GM10847 (cell line): ENCODE measurements around the gene KAT2A.

Experiments
- POLR2A ChIP-seq: IDR thresholded peaks from 2 replicates; pipeline ENCODE4 v1.6.1; 2011; ENCODE audit not compliant: insufficient read length; ENCODE audit errors: extremely low read depth

The KAT2A gene

DNA sequence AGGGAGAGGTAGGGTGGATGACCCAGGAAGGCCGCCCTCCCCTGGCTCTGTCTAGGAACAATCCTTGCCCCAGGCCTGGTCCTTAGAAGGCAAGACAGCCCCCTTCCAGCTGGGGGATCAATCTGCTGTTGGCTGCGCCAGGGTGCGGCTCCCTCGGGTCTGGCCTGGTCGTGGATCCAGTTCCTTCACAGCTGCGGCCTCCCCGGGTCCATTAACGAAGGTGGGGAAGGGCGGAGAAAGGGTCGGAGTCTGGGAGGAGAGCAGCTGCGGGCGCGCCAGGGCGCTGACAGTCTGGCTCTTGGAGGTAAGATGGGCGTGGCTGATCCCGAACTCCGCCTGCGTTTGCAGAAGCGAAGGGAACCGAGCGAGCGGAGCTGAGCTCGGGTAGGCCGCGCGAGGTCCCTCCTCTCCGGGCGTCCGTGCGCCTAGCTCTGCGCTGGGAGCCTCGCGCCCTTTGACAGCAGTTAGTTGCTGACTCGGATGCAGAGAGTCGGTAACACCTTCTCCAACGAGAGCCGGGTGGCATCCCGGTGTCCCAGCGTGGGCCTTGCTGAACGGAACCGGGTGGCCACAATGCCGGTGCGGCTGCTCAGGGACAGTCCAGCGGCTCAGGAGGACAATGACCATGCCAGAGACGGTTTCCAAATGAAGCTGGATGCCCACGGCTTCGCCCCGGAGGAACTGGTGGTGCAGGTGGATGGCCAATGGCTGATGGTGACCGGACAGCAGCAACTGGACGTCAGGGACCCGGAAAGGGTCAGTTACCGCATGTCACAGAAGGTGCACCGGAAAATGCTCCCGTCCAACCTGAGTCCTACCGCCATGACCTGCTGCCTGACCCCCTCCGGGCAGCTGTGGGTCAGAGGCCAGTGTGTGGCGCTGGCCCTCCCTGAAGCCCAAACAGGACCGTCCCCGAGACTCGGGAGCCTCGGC, 1.5 kb upstream of the KAT2A start, which contains the start of gene HSPB9:
Gene HSPB9 (plus strand): TSS at position 434 of the 933 bp plus-strand sequence. CDS start 47 bp downstream, at position 481.
- no peak for TF ChIP-seq POLR2A

- TF ChIP-seq POLR2A, result no peak
These were observed 902 bp downstream of the KAT2A start for GRCh38 chr17:42120161-42120769.

- TF ChIP-seq POLR2A, result no peak
These were observed 1.9 kb downstream of the KAT2A start for GRCh38 chr17:42119301-42119700.

GRCh38 chr17:42118545-42118944, 2.6 kb downstream of the KAT2A start:
- TF ChIP-seq POLR2A, result no peak

DNA sequence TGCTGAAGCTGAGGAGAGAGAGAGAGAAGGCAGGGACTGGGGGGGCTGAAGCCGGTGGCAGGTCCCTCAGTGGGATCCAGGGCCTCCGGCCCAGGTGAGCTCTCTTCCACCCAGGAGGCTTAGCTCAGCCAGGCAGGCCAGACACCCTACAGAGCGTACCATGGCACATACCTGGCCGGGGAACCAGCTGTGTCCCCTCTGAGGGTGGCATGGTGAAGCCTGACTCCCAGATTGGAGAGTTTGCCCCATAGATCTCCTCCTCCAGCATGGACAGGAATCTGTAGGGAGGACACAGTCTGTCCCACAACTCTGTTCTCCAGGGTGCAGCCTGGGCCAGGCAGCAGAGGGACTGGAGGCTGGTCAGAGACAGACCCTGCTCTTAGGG, 3.0 kb downstream of the KAT2A start:
- no peak for TF ChIP-seq POLR2A

DNA sequence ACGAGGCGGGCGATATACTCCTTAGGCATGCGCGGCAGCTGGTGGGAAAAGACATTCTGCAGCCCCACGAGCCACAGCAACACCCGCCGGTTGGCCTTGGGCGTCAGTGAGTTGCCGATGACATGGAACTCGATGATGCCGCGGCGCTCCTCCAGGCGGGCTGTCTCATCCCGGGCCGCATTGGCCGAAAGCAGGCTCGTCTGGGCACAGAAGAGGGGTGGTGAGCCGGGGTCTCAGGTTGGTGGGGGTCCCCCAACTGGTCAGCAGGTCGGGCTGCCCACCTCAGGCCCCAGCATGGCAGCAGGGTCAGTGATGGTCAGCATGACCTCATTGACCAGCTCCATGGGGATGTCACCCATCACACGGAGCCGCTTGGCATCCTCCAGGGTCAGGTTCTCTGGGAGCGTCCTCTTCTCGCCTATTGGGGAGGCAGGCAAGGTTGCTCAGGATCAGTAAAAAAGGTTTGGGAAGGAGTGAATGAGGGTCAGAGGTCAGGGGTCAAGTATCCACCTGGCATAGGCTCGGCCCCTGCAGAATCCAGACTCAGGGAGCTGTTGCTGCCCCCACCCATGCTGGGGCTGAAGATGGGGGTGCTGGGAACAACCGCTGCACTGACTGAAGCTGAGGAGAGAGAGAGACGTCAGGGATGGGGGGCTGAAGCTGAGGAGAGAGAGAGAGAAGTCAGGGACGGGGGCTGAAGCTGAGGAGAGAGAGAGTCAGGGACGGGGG, 3.6 kb downstream of the KAT2A start:
- no peak for TF ChIP-seq POLR2A

GRCh38 chr17:42116705-42117396, 4.3 kb downstream of the KAT2A start:
- no peak for TF ChIP-seq POLR2A

- TF ChIP-seq POLR2A, result no peak
These were observed 7.0 kb downstream of the KAT2A start for GRCh38 chr17:42114118-42114517.

DNA sequence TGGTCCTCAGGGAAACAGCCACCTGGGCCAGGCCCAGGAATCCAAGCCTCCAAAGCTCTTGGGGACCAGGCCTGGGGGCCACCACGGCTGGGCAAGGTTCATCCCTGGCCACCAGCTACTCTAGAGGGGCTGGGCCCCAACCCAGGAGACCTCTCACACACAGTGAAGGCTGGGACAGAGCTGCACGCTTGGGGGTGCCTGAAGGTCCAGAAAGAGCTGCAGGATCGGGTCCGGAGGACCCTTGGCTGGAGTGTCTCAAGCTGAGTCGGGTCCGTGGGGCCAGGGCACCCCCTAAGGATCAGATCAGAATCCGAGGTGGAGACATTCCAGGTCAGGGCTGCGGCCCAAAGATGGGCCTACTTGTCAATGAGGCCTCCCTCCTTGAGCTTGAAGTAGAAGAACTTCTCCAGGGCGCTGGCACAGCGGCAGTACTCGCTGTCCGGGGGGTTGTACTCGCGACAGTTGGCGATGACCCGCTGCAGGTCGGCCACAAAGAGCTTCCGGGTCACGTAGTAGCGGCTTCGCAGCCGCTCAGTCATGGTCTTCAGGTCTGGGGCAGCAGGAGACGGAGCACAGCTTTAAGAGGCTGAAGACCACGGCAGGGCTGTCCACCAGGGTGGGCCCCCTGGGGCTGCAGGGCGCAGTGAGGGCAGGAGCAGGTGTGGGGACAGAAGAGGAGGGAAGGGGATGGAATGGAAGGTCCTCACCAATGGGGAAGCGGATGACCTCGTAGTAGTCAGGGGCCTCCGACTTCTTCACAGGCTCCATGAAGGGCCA, 7.7 kb downstream of the KAT2A start:
- TF ChIP-seq POLR2A, result no peak

DNA sequence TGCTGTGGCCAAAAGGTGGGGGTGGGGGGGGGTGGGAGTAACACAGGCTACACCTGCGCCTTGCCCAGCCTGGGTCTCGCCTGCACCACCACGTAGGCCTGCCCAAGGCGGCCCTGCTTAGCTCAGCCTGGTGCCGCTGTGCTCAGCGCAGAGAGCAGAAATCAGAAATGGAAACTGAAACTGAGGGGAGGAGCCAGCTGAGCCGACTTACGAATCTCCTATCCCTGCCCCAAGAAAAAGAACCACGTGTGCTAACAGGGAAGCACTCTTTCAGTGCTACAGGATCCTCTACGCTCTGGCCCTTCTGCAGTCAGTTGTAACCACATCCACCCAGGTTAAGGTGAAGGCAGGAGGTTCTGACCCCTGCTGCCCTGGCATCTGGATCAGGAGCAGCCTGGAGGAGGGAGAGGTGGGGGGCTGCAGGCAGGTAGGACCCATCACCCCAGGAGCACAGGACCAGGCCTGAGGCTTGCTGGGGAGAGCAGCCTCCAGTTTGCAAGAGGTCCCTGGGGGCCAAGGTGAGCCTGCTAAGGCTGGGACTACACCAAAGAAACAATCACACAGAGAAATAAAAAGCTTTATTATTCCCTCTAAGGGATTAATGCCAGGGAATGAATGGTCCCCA, 8.5 kb downstream of the KAT2A start, which contains the start of gene DHX58:
Gene DHX58 (minus strand): TSS at position 163 of the 625 bp plus-strand sequence. CDS start 822 bp downstream, outside the sequence.
- peak; percentile 78 for TF ChIP-seq POLR2A

- peak; percentile 7 for TF ChIP-seq POLR2A
These were observed 9.2 kb downstream of the KAT2A start for GRCh38 chr17:42111871-42112551.

GRCh38 chr17:42111265-42111636, 9.9 kb downstream of the KAT2A start:
- no peak for TF ChIP-seq POLR2A
